OCI-LY1 (cell line): ENCODE measurements around the gene CCDC50.

Source experiments
- CTCF ChIP-seq: fragments of 200-600 bp; sonication (generic), shearing (Covaris generic); IDR thresholded peaks from 2 replicates; pipeline ENCODE4 v1.5.1; 2017; ENCODE audit warnings: mild to moderate bottlenecking, antibody characterized with exemption, low read length, moderate library complexity, mixed read lengths
- EZH2 ChIP-seq: fragments of 200-600 bp; sonication (generic), shearing (Covaris generic); IDR thresholded peaks from 2 replicates; pipeline ENCODE4 v1.8.0; 2017; ENCODE audit warnings: borderline replicate concordance, mixed run types, mild to moderate bottlenecking, antibody characterized with exemption, low read length, moderate library complexity, mixed read lengths

GRCh38 chr3:191353022-191353777, 24.0 kb downstream of the CCDC50 start:
- TF ChIP-seq CTCF (no peak), EZH2 (no peak)
